Activated T-cell treated with anti-CD3 and anti-CD28 coated beads, Interleukin-2, amount 50 U/mL, for 24 hours (primary cell): ENCODE data around the gene CHID1.
A peak's percentile ranks its signal among the peaks of the same experiment; 100 is the strongest.

Source experiments
- DNase-seq: peaks from one replicate; pipeline ENCODE4 v3.0.0-alpha.2; 2020
- H3K27ac Mint-ChIP-seq: 2 replicates; pipeline ENCODE4 v1.8.0; 2020; ENCODE audit warnings: mild to moderate bottlenecking, mixed read lengths
- H3K27me3 Mint-ChIP-seq: 2 replicates; pipeline ENCODE4 v1.8.0; 2020; ENCODE audit warnings: mixed read lengths
- H3K36me3 Mint-ChIP-seq: 2 replicates; pipeline ENCODE4 v1.8.0; 2020; ENCODE audit warnings: low read depth, mixed read lengths
- H3K4me1 Mint-ChIP-seq: 2 replicates; pipeline ENCODE4 v1.8.0; 2020; ENCODE audit warnings: low read depth, mixed read lengths
- H3K4me3 Mint-ChIP-seq: 2 replicates; pipeline ENCODE4 v1.8.0; 2020; ENCODE audit warnings: mild to moderate bottlenecking, moderate library complexity, mixed read lengths
- H3K9me3 Mint-ChIP-seq: 2 replicates; pipeline ENCODE4 v1.8.0; 2020; ENCODE audit warnings: mixed read lengths

CHID1 gene

DNA sequence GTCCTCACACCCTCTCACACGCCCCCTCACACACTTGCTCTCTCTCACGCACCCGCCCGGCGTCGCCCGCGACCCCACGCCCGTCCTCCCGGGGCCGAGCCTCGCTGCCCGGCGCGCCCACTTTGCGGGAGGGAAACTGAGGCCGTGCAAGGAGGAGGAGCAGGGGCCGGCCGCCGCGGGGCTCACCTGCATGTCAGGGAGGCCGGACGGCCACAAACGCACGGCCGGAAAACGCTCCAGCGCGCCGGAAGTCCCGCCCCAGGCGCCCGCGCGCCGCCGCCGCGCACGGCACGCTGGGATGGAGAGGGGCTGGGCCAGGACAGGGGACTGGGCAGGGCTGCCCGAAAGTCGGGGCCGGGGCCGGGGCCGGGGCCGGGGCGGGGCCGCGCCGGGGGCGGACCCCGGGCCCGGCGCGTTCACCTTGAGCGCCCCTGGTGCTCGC, at the start of gene CHID1:
Gene CHID1, minus strand, starts transcription at position 222 of the 442 bp plus-strand sequence. CDS start 5,994 bp downstream, outside the sequence.
- Mint-ChIP-seq H3K9me3 (no peaks in the 10 kb centered on the region), H3K27ac (peak within 1 kb of the TSS; percentile 90), H3K36me3 (peaks cover 40% of the 10 kb centered on the region), H3K4me3 (peak within 1 kb of the TSS; percentile 91), H3K27me3 (no peaks in the 10 kb centered on the region), H3K4me1 (peaks cover 26% of the 10 kb centered on the region)
- DNase-seq: peak; percentile 95

DNA sequence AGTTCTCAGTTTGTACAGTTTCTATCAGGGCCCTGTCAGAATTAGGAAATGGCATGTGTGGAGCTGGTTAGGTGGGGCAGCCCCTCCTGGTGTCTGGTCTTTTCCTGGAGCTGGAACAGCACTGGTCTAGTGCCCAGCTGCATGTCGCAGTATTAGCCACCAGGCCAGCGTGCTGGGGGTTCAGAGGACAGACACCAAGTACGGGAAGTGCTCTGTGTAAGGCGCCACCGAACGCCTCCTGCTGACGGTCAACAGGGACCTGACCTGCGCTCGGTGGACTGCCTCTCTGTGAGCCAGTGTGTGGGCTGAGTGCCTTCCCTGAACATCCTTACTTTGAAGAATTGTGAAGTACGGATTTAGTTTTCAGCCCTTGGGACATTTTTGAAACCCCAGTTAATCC, 49.0 kb upstream of the CHID1 start:
- H3K4me1 Mint-ChIP-seq: peaks cover 6% of the 10 kb centered on the region
- H3K27me3 Mint-ChIP-seq: no peaks in the 10 kb centered on the region
- H3K4me3 Mint-ChIP-seq: no peak overlapping the region
- DNase-seq: no peak
- H3K9me3 Mint-ChIP-seq: no peaks in the 10 kb centered on the region
- peak overlapping the region; percentile 18 for H3K27ac Mint-ChIP-seq
- peaks cover 72% of the 10 kb centered on the region for H3K36me3 Mint-ChIP-seq

DNA sequence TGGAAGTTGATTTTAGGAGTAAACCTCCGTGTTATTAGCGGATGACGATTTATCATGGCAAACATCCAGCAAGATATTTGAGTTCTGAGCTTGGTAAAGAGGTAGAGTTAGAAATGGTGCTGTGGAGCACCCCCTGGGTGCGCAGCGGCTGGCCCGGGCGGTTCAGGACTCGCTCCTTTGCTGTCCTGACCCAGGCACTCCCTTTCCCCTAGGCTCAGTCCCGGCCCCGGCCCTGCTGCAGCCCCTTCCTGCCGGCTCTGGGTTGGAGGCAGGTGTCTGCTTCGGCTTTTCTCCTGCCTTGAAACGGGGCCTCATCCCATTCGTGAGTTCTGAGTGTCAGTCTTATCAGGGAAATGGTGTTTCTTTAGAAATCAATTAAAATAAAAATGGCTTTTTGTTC, 48.4 kb upstream of the CHID1 start:
- DNase-seq: no peak
- H3K4me1 Mint-ChIP-seq: peaks cover 12% of the 10 kb centered on the region
- no peak overlapping the region for H3K27ac Mint-ChIP-seq
- no peaks in the 10 kb centered on the region for H3K9me3 Mint-ChIP-seq
- no peaks in the 10 kb centered on the region for H3K27me3 Mint-ChIP-seq
- no peak overlapping the region for H3K4me3 Mint-ChIP-seq
- H3K36me3 Mint-ChIP-seq: peaks cover 66% of the 10 kb centered on the region

DNA sequence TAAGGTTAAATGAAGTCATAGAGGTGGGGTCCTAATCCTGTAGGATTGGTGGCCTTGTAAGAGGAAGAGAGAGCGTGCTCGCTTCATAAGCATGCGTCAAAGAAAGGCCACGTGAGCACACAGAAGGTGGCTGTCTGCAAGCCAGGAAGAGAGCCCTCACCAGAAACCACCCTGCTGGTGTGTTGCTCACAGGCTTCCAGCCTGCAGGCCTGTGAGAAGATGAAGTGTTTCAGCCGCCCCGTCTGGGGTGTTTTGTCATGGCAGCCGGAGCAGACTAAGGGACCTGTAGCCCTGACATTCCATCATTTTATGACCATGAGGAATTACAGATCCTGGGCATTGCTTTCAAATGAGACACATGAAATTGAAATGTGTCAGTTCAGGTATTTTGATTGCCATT, 47.5 kb upstream of the CHID1 start:
- Mint-ChIP-seq H3K27me3 (no peaks in the 10 kb centered on the region), H3K4me3 (no peak overlapping the region), H3K9me3 (no peaks in the 10 kb centered on the region), H3K36me3 (peaks cover 59% of the 10 kb centered on the region), H3K27ac (no peak overlapping the region), H3K4me1 (peaks cover 17% of the 10 kb centered on the region)
- DNase-seq: no peak

DNA sequence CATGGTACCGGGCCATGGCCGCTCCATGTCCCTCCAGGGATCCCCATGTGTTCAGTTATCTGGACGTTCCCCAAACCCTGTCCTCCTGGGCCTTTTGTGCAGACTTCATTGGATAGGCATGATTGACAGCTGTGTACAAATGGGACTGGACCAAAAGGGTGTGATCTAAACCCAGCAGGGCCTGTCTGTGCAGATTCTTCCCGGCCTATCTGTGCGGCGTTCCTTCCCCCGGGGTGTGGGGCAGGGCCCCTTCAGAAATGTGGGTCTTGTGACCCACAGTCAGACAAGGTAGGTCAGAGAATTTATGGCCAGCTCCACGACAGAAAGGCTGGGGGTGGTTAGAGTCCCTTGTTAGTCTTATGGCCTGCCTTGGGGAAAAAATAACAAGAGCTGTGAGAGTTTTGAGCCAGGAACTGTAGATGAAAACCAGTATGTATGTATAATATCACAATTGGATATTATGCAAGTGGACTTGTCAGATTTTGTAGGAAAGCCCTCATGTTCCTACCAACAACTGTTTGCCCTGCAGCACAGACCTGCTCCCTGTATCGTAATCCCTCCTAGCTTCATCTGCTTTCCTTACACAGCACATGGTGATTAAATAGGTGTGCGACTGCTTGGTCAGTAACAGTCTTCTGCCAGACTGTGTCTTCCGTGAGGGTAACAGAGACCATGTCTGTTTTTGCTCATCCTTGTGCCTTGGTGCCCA, 46.8 kb upstream of the CHID1 start:
- peaks cover 23% of the 10 kb centered on the region for H3K4me1 Mint-ChIP-seq
- H3K4me3 Mint-ChIP-seq: no peak overlapping the region
- no peaks in the 10 kb centered on the region for H3K9me3 Mint-ChIP-seq

DNA sequence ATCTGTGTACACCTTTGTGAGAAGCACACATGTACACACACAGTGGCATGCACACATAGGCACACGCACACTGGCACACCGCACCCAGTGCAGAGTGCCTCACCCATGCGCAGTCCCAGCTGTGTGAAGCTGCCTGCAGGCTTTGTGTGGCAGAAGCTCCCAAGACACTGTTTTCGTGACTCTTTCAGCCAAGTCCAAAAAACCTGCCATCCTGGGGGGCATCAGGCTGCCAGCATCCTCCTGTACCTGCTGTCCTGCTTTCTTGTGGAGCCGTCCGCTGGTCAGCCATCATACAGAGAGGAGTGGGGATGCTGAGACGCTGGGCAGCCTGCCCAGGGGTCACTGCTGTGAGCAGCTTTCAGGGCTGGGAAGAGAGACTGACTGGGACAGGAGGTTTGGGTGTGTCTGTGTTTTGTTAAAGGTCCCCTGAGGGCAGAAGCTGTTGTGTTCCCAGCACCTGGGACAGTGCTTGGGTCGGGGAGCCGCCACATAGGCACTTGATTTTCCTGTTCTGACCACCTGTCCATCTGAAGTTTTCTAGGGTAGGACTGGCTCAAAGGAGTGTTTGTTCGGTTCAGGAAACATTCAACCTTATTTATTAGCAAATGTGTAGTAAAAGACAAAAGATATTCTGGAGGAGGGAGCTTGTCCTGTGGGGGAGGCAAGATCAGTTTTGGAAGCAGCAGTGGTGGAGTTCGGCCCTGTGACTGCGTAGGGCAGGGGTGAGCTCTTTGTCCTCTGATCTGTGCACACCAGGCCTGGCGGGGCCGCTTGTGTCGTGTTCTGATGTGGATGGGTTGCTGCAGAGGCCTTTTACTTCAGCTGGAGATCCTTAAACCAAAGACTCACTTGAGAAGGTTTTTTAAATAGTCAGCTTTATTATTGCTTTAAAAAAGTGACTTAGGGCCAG, 44.8 kb upstream of the CHID1 start:
- Mint-ChIP-seq H3K27ac (peak overlapping the region; percentile 65), H3K36me3 (peaks cover 51% of the 10 kb centered on the region), H3K4me3 (no peak overlapping the region), H3K27me3 (no peaks in the 10 kb centered on the region), H3K4me1 (peaks cover 28% of the 10 kb centered on the region), H3K9me3 (no peaks in the 10 kb centered on the region)
- DNase-seq: no peak

More for the DNA sequence above, 46.8 kb upstream of the CHID1 start:
- Mint-ChIP-seq H3K27me3 (no peaks in the 10 kb centered on the region), H3K27ac (no peak overlapping the region), H3K36me3 (peaks cover 59% of the 10 kb centered on the region)
- no peak for DNase-seq

DNA sequence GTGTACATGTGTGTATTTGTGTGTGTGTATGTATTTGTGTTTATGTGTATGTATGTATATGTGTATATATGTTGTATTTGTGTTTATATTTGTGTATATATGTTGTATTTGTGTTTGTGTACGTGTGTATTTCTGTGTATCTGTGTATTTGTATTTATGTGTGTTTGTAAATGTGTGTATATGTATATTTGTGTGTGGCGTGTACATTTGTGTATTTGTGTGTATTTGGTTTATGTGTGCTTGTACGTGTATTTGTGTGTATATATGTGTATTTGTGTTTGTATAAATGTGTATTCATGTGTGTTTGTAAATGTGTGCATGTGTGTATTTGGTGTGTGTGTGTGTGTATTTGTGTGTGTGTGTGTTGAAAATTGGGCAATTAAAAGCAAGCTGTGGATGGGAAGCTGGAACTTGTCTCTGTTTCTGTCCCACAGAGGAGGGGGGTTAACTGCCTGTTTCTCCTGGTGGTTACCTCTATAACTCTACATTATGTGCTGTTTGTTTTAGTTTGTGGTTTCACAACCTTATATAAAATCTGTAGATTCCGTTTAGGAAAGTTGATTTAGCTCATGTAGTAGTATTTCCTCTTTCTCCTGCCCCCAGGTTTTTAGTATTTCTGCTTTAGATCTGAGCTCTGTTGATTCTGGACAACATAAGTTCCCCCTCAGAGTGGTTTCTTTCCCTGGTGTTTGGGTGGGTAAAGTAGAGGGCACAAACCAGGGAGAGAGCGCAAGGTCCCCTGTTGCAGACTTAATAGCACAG, 44.0 kb upstream of the CHID1 start:
- no peak for DNase-seq
- peak overlapping the region; percentile 65 for H3K27ac Mint-ChIP-seq

DNA sequence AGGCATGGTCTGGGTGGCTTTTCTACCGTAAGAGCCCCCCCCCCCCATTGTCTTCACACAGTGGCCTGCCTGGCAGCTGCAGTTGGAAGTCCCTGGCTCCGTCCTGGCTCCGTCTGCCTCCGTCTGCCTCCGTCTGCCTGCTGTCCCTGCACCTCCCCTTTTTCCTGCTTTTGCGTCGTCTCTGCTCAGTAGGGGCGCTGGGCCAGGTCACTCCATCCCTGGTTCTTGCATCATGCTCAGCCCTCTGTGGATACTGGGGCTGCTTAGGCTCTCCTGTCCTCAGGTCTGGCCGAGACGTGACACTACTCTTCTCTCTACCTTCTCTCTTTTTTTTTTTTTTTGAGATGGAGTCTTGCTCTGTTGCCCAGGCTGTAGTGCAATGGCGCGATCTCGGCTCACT, 42.9 kb upstream of the CHID1 start:
- H3K36me3 Mint-ChIP-seq: peaks cover 50% of the 10 kb centered on the region
- peaks cover 4% of the 10 kb centered on the region for H3K9me3 Mint-ChIP-seq
- no peaks in the 10 kb centered on the region for H3K27me3 Mint-ChIP-seq
- H3K27ac Mint-ChIP-seq: no peak overlapping the region
- H3K4me3 Mint-ChIP-seq: no peak overlapping the region
- H3K4me1 Mint-ChIP-seq: peaks cover 31% of the 10 kb centered on the region
- no peak for DNase-seq

More for the DNA sequence above, 44.0 kb upstream of the CHID1 start:
- peaks cover 4% of the 10 kb centered on the region for H3K9me3 Mint-ChIP-seq
- H3K36me3 Mint-ChIP-seq: peaks cover 51% of the 10 kb centered on the region
- no peaks in the 10 kb centered on the region for H3K27me3 Mint-ChIP-seq
- H3K4me3 Mint-ChIP-seq: no peak overlapping the region
- H3K4me1 Mint-ChIP-seq: peaks cover 31% of the 10 kb centered on the region

DNA sequence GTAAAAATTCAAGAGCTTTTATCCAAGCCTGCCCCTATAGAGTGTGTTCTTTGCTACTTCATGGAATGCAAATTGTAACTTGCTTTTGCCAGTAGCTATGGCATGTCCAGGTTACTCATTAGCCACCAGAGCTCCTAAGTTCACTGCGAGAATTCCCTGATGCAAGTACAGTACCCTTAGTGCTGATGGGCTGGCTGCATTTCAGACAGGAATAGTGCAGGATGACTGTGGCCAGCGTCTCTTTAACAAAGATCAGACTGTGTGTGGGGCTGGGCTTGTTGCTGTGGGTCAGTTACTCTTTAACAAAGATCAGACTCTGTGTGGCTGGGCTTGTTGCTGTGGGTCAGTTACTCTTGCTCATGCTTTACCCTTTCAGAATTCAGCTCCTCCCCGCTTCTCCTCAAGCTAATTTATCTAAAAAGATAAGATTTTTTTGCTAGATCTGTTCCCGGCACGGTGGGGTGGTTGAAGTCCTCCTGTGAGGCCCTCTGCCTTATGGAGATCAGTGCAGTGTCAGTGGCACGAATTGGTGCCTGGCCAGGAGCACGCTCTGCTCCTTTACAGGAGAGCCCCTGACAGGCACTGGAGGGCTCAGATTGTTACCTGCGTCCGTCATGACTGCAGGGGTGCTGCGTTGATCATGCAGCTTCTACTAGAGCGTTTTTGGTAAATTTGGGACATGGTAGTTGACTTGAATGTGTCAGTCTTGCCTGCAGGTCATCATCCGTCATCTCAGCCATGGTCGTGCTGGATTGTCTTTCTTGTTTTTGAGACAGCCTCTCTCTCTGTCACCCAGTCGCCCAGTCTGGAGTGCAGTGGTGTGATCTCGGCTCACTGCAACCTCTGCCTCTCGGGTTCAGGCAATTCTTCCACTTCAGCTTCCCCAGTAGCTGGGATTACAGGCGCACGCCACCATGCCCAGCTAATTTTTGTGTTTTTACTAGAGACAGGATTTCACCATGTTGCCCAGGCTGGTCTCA, 42.1 kb upstream of the CHID1 start:
- Mint-ChIP-seq H3K4me3 (no peak overlapping the region), H3K27ac (no peak overlapping the region), H3K27me3 (no peaks in the 10 kb centered on the region), H3K4me1 (peaks cover 31% of the 10 kb centered on the region), H3K36me3 (peaks cover 50% of the 10 kb centered on the region), H3K9me3 (peaks cover 8% of the 10 kb centered on the region)
- DNase-seq: no peak

DNA sequence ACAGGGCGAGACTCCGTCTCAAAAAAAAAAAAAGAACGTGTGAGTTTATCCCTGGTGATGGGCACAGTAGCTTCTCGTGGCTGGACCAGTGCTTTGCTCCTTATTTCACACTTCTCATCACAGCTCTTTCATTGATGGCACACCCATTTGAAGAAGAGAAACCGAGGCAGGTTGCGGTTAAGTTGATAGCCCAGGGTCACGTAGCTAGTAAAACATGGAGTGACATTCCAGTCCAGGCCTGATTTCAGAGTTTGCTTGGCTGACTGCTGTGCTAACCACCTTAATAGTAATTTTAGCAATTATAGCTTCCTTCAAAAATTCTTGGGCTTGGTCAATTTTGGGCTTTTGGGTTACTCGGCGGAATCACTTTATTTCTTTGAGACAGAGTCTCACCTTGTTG, 40.9 kb upstream of the CHID1 start:
- Mint-ChIP-seq H3K36me3 (peaks cover 51% of the 10 kb centered on the region), H3K4me1 (peaks cover 31% of the 10 kb centered on the region), H3K4me3 (no peak overlapping the region), H3K27me3 (no peaks in the 10 kb centered on the region), H3K9me3 (peaks cover 8% of the 10 kb centered on the region), H3K27ac (no peak overlapping the region)
- no peak for DNase-seq

DNA sequence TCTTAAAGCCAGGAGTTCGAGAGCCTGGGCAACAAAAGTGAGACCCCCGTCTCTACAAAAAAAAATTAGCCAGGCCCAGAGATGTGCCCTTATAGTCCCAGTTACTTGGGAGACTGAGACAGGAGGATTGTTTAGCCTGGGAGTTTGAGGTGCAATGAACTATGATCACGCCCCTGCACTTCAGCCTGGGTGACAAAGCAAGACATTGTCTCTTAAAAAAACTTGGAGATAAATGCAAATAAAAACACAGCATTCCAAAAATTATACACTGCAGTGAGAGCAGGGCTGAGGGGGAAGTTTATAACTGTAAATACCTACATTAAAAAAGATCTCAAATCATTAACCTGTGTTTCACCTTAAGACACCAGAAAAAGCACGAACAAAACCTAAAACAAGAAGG, 37.1 kb upstream of the CHID1 start:
- H3K36me3 Mint-ChIP-seq: peaks cover 76% of the 10 kb centered on the region
- DNase-seq: no peak
- H3K4me3 Mint-ChIP-seq: no peak overlapping the region
- H3K27ac Mint-ChIP-seq: no peak overlapping the region
- H3K4me1 Mint-ChIP-seq: peaks cover 15% of the 10 kb centered on the region
- no peaks in the 10 kb centered on the region for H3K27me3 Mint-ChIP-seq
- H3K9me3 Mint-ChIP-seq: peaks cover 8% of the 10 kb centered on the region

DNA sequence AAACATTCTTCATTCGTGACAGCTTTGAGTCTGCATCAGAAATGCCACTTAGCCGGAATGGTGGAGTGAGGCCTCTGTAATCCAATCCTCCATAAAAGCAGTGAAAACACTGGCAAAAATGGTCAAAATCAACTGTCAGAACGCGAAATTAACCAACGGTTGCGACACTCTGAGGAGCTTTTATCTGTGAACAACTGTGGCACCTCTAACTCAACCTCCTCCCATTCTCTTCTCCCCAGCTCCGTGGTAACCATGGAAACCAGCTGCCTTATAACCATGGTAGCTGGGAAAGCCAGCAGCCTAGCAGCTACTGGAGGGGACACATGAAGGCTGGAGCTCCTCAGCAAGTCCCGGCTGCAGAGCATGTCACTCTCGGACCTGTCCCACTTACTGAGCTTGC, 35.4 kb upstream of the CHID1 start:
- Mint-ChIP-seq H3K4me1 (peaks cover 17% of the 10 kb centered on the region), H3K27ac (no peak overlapping the region), H3K4me3 (no peak overlapping the region), H3K36me3 (peaks cover 80% of the 10 kb centered on the region), H3K9me3 (peaks cover 8% of the 10 kb centered on the region), H3K27me3 (no peaks in the 10 kb centered on the region)
- DNase-seq: no peak

DNA sequence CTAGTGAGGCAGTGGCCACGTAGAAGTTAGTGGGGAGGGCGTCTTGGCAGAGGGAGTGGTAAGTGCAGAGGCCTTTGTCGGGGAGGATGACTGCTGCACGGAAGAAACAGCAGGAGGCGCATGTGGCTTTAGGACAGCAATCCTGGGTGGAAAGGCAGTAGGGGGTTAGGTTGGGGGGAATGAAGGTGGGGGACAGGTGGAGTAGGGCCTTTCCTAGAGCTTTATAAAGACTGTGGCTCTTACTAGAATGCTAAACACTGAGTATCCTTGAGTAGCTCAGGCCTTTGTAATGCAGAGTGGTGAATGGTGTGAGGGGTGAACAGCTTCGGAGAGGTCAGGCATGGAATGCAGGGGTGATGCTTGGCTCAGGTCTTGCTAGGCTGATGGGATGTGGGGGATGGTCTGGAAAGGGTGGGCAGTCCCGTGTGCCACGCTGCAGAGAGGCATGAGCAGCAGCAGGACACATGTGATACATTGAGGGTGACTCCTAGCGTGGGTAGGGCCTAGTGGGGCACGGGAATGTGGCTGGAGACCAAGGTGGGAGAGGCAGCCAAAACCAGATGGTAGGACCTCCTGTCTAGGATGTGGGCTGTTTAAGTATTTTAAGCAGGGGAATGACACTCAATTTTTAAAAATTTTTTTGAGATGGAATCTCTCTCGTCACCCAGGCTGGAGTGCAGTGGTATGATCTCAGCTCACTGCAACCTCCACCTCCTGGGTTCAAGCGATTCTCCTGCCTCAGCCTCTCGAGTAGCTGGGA, 34.3 kb upstream of the CHID1 start:
- Mint-ChIP-seq H3K9me3 (peaks cover 7% of the 10 kb centered on the region), H3K27me3 (no peaks in the 10 kb centered on the region), H3K27ac (peak overlapping the region; percentile 70), H3K4me3 (no peak overlapping the region), H3K4me1 (peaks cover 25% of the 10 kb centered on the region), H3K36me3 (peaks cover 75% of the 10 kb centered on the region)
- DNase-seq: no peak
